GM21717 (cell line): ENCODE data around the gene PCMTD2.
A peak's percentile ranks its signal among the peaks of the same experiment; 100 is the strongest.
"Not testable (repeated sequence)": the region's sequence is repeated elsewhere in the genome, so short reads cannot be mapped to it uniquely, and the experiment has no call there.

ENCODE experiments used
- ATAC-seq: cut with Tn5 transposase; IDR thresholded peaks from one replicate; pipeline ENCODE4 v1.9.1; 2021; ENCODE audit warnings: mild to moderate bottlenecking, moderate library complexity; ENCODE audit not compliant: unreplicated experiment

Gene PCMTD2

GRCh38 chr20:64285579-64286446, 30.3 kb downstream of the PCMTD2 start:
- peak; percentile 94 for ATAC-seq

- not testable (repeated sequence) for ATAC-seq
Measured at GRCh38 chr20:64286447-64287263, 31.1 kb downstream of the PCMTD2 start.

- not testable (repeated sequence) for ATAC-seq
Measured at GRCh38 chr20:64287264-64287590, 31.7 kb downstream of the PCMTD2 start.

GRCh38 chr20:64292167-64292566, 36.6 kb downstream of the PCMTD2 start:
- not testable (repeated sequence) for ATAC-seq

- ATAC-seq: not testable (repeated sequence)
Measured at GRCh38 chr20:64303086-64303485, 47.5 kb downstream of the PCMTD2 start.

GRCh38 chr20:64313761-64314160, 58.2 kb downstream of the PCMTD2 start:
- ATAC-seq: not testable (repeated sequence)

DNA sequence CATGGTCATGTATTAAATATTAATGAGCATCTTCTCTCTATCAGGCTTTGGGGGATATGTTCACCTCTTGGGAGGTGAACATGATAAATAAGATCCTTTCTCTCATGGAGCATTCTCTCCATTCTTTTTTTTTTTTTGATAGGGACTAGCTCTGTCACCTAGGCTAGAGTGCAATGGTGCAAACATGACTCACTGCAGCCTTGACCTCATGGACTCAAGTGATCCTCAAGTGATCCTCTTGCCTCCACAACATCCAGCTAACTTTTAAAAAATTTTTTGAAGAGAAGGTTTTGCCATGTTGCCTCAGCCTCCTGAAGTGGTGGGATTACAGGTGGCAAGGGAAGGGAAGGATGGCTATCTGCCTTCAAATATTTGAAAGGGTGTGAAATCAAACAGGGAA, 59.8 kb downstream of the PCMTD2 start:
- not testable (repeated sequence) for ATAC-seq

DNA sequence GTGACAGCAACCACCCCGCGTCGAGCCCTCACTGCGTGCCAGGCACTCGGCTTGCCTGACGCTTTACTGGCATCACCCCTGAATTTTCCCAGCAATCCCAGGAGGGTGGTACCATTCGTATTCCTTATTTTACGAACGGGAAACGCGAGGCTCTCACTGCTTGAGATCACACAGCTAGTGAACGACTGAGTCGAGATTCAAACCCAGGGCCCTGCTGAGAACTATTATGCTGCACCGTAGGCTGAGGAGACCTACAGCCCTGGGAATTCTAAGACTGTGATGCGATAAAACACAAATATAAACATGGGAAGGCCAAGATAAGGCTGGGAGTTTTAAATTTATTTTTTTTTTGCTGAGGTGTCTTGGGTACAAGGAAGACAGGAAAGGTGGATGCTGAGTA, 60.3 kb downstream of the PCMTD2 start:
- not testable (repeated sequence) for ATAC-seq

DNA sequence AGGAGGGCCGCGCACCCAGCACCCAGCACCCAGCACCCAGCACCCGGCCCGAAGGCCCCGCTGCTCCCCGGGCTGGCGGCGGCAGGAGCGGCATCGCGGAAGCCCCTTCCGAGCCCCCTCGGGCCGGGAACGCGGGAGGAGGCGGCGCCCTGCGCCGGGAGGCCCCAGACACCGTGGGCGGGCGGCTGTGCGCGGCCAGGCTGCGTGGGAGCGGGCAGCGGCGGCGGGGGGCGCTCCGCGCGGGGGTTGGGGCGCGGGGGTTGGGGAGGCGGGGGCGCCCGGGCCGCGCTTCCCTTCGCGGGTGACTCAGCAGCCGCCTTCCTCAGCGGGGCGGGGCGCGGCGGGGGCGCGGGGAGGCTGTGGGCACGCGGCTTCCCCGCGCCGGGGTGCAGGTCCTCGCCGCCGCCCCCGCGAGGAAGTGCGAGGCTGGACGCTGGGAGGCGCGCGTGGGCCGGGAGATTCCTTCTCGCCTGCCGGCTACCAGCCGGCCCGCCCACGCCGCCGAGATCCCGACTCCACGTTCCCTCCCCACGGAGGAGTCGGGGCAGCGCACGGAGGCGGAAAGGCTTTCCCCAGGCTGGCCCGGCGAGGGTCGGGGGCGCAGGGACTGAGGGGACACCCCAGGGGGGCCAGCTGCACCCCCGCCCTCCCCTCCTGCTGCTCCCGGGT, 61.0 kb downstream of the PCMTD2 start:
- ATAC-seq: not testable (repeated sequence)

DNA sequence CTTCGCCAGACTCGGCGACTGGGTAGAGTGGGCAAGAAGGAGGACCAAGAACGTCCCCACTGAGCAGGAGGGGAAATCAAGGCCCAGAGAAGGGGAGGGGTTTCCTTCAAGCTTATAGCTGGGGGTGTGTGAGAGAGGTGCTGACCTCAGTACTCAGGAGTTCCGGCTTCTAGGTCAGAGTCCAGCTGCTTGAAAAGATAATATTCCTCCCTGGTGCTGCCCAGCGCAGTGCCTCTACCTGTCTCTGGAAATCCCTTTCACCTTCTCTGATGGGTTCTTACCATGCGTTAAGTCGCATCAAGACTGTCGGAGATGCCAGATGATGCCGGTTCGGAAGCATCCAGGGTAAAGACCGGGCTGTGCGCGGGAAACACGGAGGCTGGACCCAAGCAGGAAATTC, 61.8 kb downstream of the PCMTD2 start:
- ATAC-seq: not testable (repeated sequence)

DNA sequence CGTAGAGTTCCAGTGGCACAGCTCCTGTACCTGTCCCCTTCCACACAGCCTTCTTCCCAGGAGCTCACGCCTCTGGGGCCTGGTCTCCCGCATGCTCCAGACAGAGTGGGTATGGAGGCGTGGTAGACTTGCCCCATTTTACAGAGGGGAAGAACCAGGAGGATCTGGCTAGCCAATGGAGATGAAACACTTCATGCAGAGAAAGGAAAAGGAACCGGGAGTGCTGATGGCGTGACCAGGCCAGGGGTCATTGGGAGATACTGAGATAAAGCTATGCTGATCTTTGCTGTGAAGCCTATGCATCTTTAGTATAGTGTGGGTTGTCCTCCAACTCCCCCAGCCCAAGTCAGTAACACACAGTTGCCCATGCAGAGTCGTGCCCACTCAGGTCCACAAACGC, 62.5 kb downstream of the PCMTD2 start:
- ATAC-seq: not testable (repeated sequence)

GRCh38 chr20:64322031-64322789, 66.7 kb downstream of the PCMTD2 start:
- not testable (repeated sequence) for ATAC-seq
